Ishikawa (cell line): ENCODE measurements around the gene OR8G5.

Experiments used
- CEBPB ChIP-seq: IDR thresholded peaks from 2 replicates; pipeline ENCODE4 v1.6.1; 2012
- CREB1 ChIP-seq: IDR thresholded peaks from 2 replicates; pipeline ENCODE4 v1.6.1; 2012; ENCODE audit warnings: low read depth
- EGR1 ChIP-seq: IDR thresholded peaks from 2 replicates; pipeline ENCODE4 v1.6.1; 2012
- EP300 ChIP-seq: IDR thresholded peaks from 2 replicates; pipeline ENCODE4 v1.6.1; 2012; ENCODE audit warnings: borderline replicate concordance
- NFIC ChIP-seq: IDR thresholded peaks from 2 replicates; pipeline ENCODE4 v1.6.1; 2012
- RAD21 ChIP-seq: IDR thresholded peaks from 2 replicates; pipeline ENCODE4 v1.6.1; 2012; ENCODE audit warnings: low read depth
- REST ChIP-seq: IDR thresholded peaks from 2 replicates; pipeline ENCODE4 v1.6.1; 2012; ENCODE audit warnings: low read depth, mild to moderate bottlenecking
- TAF1 ChIP-seq: IDR thresholded peaks from 2 replicates; pipeline ENCODE4 v1.6.1; 2012; ENCODE audit warnings: low read depth, mild to moderate bottlenecking
- TCF12 ChIP-seq: IDR thresholded peaks from 2 replicates; pipeline ENCODE4 v1.6.1; 2012; ENCODE audit warnings: low read depth
- TEAD4 ChIP-seq: IDR thresholded peaks from 2 replicates; pipeline ENCODE4 v1.6.1; 2012
- YY1 ChIP-seq: IDR thresholded peaks from 2 replicates; pipeline ENCODE4 v1.6.1; 2012; ENCODE audit warnings: low read depth
- TF ChIP-seq, protein P1 (sequence below): IDR thresholded peaks from 2 replicates; pipeline ENCODE4 v1.6.1; 2012
- TF ChIP-seq, protein P2 (sequence below): IDR thresholded peaks from 2 replicates; pipeline ENCODE4 v1.6.1; 2012

DNA sequence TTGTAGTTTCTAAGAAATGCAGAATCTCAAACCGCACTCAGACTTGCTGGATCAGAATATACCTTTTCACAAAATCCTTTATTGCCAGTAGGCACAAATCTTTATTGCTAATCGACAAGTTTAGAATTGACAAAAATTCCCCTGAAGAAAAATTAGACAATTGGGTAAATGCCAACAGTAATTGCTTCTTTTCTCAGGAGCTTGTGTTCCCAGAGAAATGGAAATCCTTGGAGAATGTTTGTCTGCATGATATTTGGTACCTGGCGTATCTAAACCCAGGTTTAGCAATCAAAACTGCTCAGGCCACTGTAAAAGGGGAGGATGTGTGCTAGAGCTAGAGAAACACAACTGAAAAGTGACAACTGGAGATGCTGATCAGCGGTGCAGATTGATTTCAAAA lies at the start of gene OR8G5:
- TF ChIP-seq TCF12 (no peak), EP300 (no peak), CREB1 (no peak), TAF1 (no peak), RAD21 (no peak), YY1 (no peak), REST (no peak), CEBPB (no peak), EGR1 (no peak), TEAD4 (no peak), NFIC (no peak)
- TF ChIP-seq, protein P1, sequence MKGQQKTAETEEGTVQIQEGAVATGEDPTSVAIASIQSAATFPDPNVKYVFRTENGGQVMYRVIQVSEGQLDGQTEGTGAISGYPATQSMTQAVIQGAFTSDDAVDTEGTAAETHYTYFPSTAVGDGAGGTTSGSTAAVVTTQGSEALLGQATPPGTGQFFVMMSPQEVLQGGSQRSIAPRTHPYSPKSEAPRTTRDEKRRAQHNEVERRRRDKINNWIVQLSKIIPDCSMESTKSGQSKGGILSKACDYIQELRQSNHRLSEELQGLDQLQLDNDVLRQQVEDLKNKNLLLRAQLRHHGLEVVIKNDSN = no peak
- TF ChIP-seq, protein P2, sequence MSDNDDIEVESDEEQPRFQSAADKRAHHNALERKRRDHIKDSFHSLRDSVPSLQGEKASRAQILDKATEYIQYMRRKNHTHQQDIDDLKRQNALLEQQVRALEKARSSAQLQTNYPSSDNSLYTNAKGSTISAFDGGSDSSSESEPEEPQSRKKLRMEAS = no peak
